Measurements from ENCODE around the gene TXLNG.

GRCh38 chrX:16743604-16744325, 42.5 kb upstream of the TXLNG start:
- TF ChIP-seq CTCF (IDR thresholded peaks at IDR 0.05) (no peak), EZH2 (IDR thresholded peaks at IDR 0.05; ENCODE audit: borderline replicate concordance, insufficient read depth, low read depth, low read length, poor library complexity, severe bottlenecking) (no peak)

All from B cell (primary cell).